ENCODE data around the gene ANKLE2.
A peak's percentile ranks its signal among the peaks of the same experiment; 100 is the strongest.

ANKLE2 gene

GRCh38 chr12:132690112-132690511, 71.5 kb downstream of the ANKLE2 start:
- no peak for TF ChIP-seq CTCF (IDR thresholded peaks at IDR 0.05; ENCODE audit: control insufficient read depth, extremely low read depth, insufficient read depth)
- H3K4me3 ChIP-seq (ENCODE audit: low read depth, low read length): no peak overlapping the region
- DNase-seq (ENCODE audit: low read depth): no peak

GRCh38 chr12:132689227-132689626, 72.4 kb downstream of the ANKLE2 start:
- no peak for TF ChIP-seq CTCF (IDR thresholded peaks at IDR 0.05; ENCODE audit: control insufficient read depth, extremely low read depth, insufficient read depth)
- no peak for DNase-seq (ENCODE audit: low read depth)
- peak overlapping the region; percentile 38 for H3K4me3 ChIP-seq (ENCODE audit: low read depth, low read length)

- peak; percentile 84 for DNase-seq (ENCODE audit: low read depth)
- peak; percentile 19; the same call in 1 of the 2 replicates for TF ChIP-seq CTCF (IDR thresholded peaks at IDR 0.05; ENCODE audit: control insufficient read depth, extremely low read depth, insufficient read depth)
- peak within 1 kb of the TSS; percentile 64 for H3K4me3 ChIP-seq (ENCODE audit: low read depth, low read length)
Observed at GRCh38 chr12:132687211-132688164, 74.1 kb downstream of the ANKLE2 start, which contains the start of the genes POLE and PXMP2. Gene POLE (minus strand): TSS chr12:132687342. CDS start chr12:132687315, 27 bp downstream. Gene PXMP2 (plus strand): TSS chr12:132687587. CDS start chr12:132687671, 84 bp downstream.

- peak overlapping the region; percentile 64 for H3K4me3 ChIP-seq (ENCODE audit: low read depth, low read length)
- no peak for TF ChIP-seq CTCF (IDR thresholded peaks at IDR 0.05; ENCODE audit: control insufficient read depth, extremely low read depth, insufficient read depth)
- DNase-seq (ENCODE audit: low read depth): no peak
Observed at GRCh38 chr12:132686825-132687210, 74.8 kb downstream of the ANKLE2 start.

- H3K4me3 ChIP-seq (ENCODE audit: low read depth, low read length): no peak overlapping the region
- no peak for DNase-seq (ENCODE audit: low read depth)
- TF ChIP-seq CTCF (IDR thresholded peaks at IDR 0.05; ENCODE audit: control insufficient read depth, extremely low read depth, insufficient read depth): no peak
Observed at GRCh38 chr12:132685400-132685799, 76.2 kb downstream of the ANKLE2 start.

GRCh38 chr12:132677492-132677891, 84.1 kb downstream of the ANKLE2 start:
- no peak overlapping the region for H3K4me3 ChIP-seq (ENCODE audit: low read depth, low read length)
- no peak for DNase-seq (ENCODE audit: low read depth)
- TF ChIP-seq CTCF (IDR thresholded peaks at IDR 0.05; ENCODE audit: control insufficient read depth, extremely low read depth, insufficient read depth): no peak
